GM21367 (cell line): ENCODE data around the gene WDR11.
A peak's percentile ranks its signal among the peaks of the same experiment; 100 is the strongest.

Source experiments
- ATAC-seq: cut with Tn5 transposase; IDR thresholded peaks from one replicate; pipeline ENCODE4 v1.9.1; 2021; ENCODE audit not compliant: unreplicated experiment

The WDR11 gene

DNA sequence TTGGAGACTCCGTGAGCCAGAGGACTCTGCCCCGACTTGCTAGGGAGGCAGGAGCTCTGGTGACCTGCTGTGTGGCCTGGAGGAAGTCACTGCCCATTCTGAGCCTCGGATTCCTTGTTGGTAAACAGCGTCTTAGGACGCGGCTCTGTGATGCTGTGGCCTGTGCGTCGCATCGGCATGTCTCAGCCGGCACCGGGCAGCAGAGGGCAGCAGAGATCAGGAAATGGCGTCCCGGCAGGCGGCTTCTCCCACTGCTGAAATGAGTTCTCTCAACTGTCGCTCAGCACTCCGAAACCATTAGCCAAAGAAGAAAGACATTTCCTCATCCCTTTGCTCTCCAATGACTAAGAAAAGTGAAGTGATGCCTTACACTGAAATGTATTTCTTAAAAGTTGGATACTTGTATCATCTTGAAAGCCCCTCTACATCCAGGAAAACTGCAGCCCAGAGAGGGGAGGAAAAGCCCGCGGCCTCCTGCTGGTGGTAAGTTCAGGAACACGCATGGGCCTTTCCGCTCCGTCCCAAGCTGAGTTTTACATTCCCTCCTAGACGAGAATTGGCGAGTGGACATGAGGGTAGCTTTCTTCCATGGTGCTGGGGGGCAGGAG is 91.7 kb downstream of the WDR11 start:
- peak; percentile 90 for ATAC-seq

GRCh38 chr10:120943542-120943941 is 92.4 kb downstream of the WDR11 start:
- no peak for ATAC-seq

- ATAC-seq = no peak
Measured at GRCh38 chr10:120944586-120945125, 93.5 kb downstream of the WDR11 start.

- no peak for ATAC-seq
Measured at GRCh38 chr10:120945182-120945581, 94.0 kb downstream of the WDR11 start.

GRCh38 chr10:120945801-120946302 is 94.7 kb downstream of the WDR11 start:
- ATAC-seq = no peak

DNA sequence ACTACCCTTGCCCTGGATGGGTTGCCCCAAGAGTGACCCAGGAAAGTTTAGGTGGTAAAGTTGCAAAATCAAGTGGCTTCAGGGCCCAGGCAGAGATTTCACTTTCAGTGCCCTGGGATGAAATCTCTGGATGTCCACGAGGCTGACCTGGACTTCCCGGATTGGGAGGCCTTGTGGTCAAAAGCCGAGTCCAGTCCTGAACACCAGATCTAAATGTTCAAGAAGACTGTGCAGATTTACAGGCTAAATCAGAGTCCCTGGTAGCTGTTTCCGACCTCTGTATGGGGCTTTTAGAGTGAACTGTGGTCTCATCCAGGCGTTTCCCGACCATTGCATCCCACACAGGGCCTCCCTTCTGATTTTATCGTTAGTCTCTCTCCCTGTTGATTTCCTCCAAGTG is 95.3 kb downstream of the WDR11 start:
- ATAC-seq = no peak

- ATAC-seq = peak; percentile 99
Measured at GRCh38 chr10:120948889-120949608, 97.9 kb downstream of the WDR11 start.

GRCh38 chr10:120949609-120950031 is 98.5 kb downstream of the WDR11 start:
- ATAC-seq = no peak

DNA sequence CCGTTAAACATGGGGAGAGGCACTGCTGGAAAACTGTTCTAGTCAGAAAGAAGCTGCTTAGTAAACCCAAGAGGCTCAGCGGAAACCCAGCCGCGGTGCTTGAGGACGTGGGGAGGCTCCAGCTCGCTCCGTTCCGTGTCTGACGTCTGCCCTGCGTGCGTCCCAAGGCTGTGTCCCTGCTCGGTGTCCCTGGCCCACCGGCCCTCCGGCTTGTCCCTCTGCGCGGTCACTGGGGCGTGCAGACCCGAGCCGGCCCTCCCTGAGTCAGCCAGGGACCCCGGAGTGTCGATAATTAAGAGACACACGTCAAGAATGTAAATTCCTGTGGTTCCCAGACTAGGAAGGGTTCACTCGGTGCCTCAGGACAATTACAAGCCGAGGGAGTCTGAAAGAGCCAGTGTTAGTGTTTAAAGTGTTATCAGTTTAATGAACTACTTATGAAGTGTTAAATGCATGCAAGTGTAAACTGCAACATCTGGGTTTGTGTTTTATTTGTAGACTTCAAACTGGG is 98.9 kb downstream of the WDR11 start:
- no peak for ATAC-seq

GRCh38 chr10:120951288-120951687 is 100.1 kb downstream of the WDR11 start:
- ATAC-seq = no peak

DNA sequence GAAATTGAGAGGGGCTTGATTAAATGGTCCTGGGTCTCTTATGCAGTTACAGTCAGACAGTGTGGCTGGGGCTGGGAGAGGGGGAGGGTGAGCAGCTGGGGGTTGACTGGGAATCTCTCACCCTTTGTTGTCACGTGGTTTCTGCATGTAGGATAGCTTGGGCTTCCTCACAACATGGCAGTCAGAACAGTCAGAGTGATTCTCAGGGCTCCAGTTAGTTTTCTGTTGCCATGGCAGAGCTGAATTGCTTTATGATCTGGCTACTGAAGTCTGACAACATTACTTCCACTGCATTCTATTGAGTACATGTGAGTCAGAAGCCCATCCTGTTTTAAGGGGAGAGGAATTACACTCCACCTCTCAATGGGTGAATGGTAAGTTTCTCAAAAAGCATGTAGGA is 102.7 kb downstream of the WDR11 start:
- no peak for ATAC-seq
